Measurements from ENCODE around the gene ZNF132.
"Not testable (repeated sequence)": the region's sequence is repeated elsewhere in the genome, so short reads cannot be mapped to it uniquely, and the experiment has no call there.

ZNF132 gene

DNA sequence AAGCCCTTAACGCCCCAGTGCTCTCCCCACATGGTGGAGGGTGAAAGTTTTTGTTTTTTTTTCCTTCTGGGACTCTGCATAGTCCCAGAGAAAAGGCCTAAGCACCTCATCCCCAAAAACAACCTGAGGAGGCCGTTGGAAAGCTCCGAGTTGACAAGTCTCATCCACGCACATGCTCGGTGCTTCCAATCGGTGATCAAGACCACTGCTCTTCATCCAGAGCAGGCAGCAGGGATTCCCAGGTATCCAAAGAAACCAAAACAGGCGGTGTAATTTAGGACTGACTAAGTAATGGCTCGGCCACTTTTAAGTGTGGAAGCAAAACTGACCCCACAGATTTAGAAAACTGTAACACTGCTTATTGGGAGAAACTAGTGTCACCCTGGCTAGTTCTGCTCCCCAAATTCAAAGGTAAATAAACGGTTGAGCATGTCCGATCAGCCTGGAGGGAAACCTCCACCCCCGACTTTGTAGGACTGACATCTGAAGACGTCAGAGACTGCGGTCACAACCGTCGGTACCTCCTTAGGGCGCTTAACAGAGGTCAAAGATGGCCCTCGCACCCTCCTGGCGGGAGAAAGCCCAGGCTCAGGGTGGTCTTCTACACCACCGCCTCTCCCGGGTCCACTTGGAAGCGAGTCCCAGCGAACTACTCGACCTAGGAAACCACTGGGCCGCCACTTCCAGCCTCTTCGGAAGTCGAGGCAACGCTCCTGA is 35.2 kb upstream of the ZNF132 start:
- Histone ChIP-seq H3K4me3 (ENCODE audit: low read length) (peak overlapping the region; percentile 88), H3K36me3 (ENCODE audit: control insufficient read depth, insufficient read depth, low read length) (peaks cover 15% of the 10 kb centered on the region), H3K9ac (ENCODE audit: low read length) (no peak overlapping the region), H3K4me1 (ENCODE audit: control insufficient read depth, insufficient read depth, low read length) (peaks cover 4% of the 10 kb centered on the region), H3K27ac (ENCODE audit: low read depth, low read length) (peak overlapping the region; percentile 91), H3K27me3 (ENCODE audit: control insufficient read depth, insufficient read depth, low read length) (no peaks in the 10 kb centered on the region)

DNA sequence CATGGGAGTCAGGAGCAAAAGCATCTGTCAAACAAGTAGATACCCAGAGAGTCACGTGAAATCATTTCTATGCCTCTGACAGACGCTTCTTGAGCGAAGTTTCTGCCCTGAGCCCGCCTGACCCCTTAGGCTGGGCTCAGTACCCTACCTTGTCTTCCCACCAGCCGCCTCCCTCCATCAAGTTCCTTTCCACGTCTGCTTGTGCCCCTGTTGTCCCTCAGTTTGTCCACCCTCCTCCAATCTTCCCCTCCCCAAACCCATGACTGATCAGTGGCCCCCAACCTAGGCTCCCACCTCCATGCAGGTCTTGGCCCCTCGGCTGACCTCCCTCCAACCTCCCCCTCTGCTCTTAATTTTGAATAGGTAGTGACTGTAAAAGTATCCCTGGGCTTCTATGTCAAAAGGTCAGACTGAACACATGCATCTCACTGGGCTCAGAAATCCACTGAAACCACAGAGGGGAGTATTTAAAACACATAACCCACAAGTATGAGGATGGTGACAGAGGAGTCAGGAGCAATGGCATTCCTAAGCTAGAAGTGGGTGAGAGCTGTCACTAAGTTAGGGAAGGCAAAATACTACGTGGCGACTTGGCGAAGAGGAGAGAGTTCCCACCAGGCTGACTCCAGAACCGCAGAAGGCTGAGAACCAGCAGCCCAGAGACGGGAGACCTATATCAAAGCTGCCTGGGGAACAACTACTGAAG is 34.5 kb upstream of the ZNF132 start:
- H3K4me1 ChIP-seq (ENCODE audit: control insufficient read depth, insufficient read depth, low read length): peaks cover 4% of the 10 kb centered on the region
- H3K36me3 ChIP-seq (ENCODE audit: control insufficient read depth, insufficient read depth, low read length): peaks cover 15% of the 10 kb centered on the region
- no peak overlapping the region for H3K27ac ChIP-seq (ENCODE audit: low read depth, low read length)
- no peaks in the 10 kb centered on the region for H3K27me3 ChIP-seq (ENCODE audit: control insufficient read depth, insufficient read depth, low read length)
- H3K9ac ChIP-seq (ENCODE audit: low read length): no peak overlapping the region
- no peak overlapping the region for H3K4me3 ChIP-seq (ENCODE audit: low read length)

DNA sequence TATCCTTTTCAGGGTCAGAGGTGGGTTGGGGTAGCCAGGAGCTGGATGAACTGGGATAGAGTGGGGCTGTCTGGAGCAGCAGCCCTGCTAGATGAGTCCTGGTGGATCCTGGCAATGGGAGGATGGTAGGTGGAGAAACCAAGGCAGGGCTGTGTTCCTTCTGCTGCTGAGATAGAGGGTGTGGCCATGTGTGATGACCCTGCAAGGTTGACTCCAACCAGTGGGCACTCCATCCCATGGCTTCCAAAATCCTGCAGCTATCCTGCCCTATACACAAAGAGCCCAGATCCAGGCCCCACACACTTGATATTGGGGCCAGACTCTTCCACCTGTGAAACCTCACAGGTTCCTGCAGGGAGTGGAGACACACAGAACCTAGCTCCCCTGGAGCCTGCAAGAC is 33.8 kb upstream of the ZNF132 start:
- Histone ChIP-seq H3K4me1 (ENCODE audit: control insufficient read depth, insufficient read depth, low read length) (peaks cover 4% of the 10 kb centered on the region), H3K9ac (ENCODE audit: low read length) (no peak overlapping the region), H3K4me3 (ENCODE audit: low read length) (no peak overlapping the region), H3K27ac (ENCODE audit: low read depth, low read length) (no peak overlapping the region), H3K27me3 (ENCODE audit: control insufficient read depth, insufficient read depth, low read length) (no peaks in the 10 kb centered on the region), H3K36me3 (ENCODE audit: control insufficient read depth, insufficient read depth, low read length) (peaks cover 15% of the 10 kb centered on the region)

DNA sequence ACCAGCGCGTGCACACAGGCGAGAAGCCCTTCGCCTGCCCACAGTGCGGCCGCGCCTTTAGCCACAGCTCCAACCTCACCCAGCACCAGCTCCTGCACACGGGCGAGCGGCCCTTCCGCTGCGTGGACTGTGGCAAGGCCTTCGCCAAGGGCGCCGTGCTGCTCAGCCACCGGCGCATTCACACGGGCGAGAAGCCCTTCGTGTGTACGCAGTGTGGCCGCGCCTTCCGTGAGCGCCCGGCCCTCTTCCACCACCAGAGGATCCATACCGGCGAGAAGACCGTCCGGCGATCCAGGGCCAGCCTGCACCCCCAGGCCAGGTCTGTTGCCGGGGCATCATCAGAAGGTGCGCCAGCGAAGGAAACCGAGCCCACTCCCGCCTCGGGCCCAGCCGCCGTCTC is 31.8 kb upstream of the ZNF132 start:
- Histone ChIP-seq H3K9ac (ENCODE audit: low read length) (no peak overlapping the region), H3K27ac (ENCODE audit: low read depth, low read length) (no peak overlapping the region), H3K4me1 (ENCODE audit: control insufficient read depth, insufficient read depth, low read length) (peaks cover 6% of the 10 kb centered on the region), H3K4me3 (ENCODE audit: low read length) (no peak overlapping the region), H3K27me3 (ENCODE audit: control insufficient read depth, insufficient read depth, low read length) (no peaks in the 10 kb centered on the region), H3K36me3 (ENCODE audit: control insufficient read depth, insufficient read depth, low read length) (peaks cover 15% of the 10 kb centered on the region)

DNA sequence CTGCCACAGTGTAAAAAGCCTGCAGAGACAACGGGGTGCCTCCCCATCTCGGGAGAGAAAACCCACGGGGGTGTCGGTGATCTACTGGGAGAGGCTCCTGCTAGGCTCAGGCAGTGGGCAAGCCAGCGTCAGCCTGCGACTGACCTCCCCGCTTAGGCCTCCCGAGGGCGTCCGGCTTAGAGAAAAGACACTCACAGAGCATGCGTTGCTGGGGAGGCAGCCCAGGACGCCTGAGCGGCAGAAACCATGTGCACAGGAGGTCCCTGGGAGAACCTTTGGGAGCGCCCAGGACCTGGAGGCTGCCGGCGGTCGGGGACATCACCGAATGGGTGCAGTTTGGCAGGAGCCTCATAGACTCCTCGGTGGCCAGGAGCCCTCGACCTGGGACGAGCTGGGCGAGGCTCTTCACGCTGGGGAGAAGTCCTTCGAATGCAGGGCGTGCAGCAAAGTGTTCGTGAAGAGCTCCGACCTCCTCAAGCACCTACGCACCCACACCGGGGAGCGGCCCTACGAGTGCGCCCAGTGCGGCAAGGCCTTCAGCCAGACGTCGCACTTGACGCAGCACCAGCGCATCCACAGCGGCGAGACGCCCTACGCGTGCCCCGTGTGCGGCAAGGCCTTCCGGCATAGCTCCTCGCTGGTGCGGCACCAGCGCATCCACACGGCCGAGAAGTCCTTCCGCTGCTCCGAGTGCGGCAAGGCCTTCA is 31.0 kb upstream of the ZNF132 start:
- not testable (repeated sequence) for H3K27me3 ChIP-seq (ENCODE audit: control insufficient read depth, insufficient read depth, low read length); H3K4me1 ChIP-seq (ENCODE audit: control insufficient read depth, insufficient read depth, low read length); H3K9ac ChIP-seq (ENCODE audit: low read length); H3K4me3 ChIP-seq (ENCODE audit: low read length); H3K27ac ChIP-seq (ENCODE audit: low read depth, low read length)
- peaks cover 15% of the 10 kb centered on the region for H3K36me3 ChIP-seq (ENCODE audit: control insufficient read depth, insufficient read depth, low read length)

DNA sequence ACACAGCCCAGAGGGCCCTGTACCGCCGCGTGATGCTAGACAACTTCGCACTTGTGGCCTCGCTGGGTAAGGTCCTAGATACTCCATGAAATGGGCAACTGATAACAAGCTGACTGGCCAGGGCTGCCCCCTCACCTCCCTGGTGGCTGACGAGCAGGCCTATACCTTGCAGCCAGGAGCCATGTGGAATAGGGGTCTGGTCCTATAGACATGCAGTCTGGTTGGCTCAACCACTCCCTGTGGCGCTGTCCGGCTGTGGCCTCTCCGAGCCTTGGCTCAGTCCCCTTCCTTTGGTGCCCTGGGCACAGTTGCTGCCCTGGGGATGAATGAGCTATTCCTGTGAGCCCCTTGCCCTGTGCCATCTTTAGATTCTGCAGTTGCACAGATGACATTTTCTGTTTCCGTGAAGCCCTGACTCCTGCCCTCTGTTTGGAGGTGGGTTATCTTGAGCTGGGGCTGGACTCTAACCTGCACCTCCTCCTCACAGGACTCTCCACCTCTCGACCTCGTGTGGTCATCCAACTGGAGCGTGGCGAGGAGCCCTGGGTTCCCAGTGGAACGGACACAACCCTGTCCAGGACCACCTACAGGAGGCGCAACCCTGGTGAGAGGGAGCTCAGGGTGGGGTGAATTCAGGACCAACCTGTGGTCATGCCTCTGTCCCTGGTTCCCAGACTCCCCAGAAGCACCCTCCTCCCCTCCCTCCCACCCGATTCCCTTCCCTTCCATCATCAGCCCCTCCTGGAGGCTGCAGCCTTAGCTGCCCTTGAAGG is 29.5 kb upstream of the ZNF132 start:
- no peaks in the 10 kb centered on the region for H3K27me3 ChIP-seq (ENCODE audit: control insufficient read depth, insufficient read depth, low read length)
- H3K36me3 ChIP-seq (ENCODE audit: control insufficient read depth, insufficient read depth, low read length): peaks cover 15% of the 10 kb centered on the region
- no peak overlapping the region for H3K27ac ChIP-seq (ENCODE audit: low read depth, low read length)
- H3K4me1 ChIP-seq (ENCODE audit: control insufficient read depth, insufficient read depth, low read length): peaks cover 8% of the 10 kb centered on the region
- H3K4me3 ChIP-seq (ENCODE audit: low read length): no peak overlapping the region
- no peak overlapping the region for H3K9ac ChIP-seq (ENCODE audit: low read length)

DNA sequence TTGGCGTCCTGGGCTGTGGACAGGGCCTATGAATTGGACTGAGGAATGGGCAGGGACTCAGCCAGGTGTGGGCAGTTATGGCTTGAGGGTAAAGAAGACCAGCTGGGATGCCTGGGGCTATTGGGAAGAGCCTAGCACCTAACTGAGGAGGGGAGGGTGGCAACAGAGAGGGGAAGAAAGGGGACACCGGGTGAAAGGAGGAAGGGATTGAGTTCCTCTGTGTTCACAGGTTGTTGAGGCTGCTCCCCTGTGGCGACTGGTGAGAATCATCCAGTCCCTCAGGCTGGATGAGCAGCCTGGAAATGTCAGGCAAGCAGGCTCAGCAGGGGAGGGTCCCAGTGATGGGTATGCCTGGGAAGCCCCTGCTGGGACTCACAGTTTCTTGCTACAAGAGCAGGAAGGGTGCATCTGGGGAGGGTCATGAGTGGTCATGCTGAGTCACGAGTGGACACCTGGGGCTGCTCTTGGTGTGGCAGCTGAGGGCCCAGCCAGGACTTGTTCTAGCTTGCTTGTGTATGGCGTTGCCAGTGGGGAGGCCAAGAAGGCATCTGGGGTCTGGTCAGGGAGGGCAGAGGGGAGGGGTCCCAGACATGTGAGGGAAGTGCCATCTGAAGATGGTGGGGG is 28.4 kb upstream of the ZNF132 start:
- Histone ChIP-seq H3K36me3 (ENCODE audit: control insufficient read depth, insufficient read depth, low read length) (peaks cover 12% of the 10 kb centered on the region), H3K4me1 (ENCODE audit: control insufficient read depth, insufficient read depth, low read length) (peaks cover 8% of the 10 kb centered on the region), H3K4me3 (ENCODE audit: low read length) (peak overlapping the region; percentile 27), H3K27ac (ENCODE audit: low read depth, low read length) (no peak overlapping the region), H3K9ac (ENCODE audit: low read length) (no peak overlapping the region), H3K27me3 (ENCODE audit: control insufficient read depth, insufficient read depth, low read length) (no peaks in the 10 kb centered on the region)

DNA sequence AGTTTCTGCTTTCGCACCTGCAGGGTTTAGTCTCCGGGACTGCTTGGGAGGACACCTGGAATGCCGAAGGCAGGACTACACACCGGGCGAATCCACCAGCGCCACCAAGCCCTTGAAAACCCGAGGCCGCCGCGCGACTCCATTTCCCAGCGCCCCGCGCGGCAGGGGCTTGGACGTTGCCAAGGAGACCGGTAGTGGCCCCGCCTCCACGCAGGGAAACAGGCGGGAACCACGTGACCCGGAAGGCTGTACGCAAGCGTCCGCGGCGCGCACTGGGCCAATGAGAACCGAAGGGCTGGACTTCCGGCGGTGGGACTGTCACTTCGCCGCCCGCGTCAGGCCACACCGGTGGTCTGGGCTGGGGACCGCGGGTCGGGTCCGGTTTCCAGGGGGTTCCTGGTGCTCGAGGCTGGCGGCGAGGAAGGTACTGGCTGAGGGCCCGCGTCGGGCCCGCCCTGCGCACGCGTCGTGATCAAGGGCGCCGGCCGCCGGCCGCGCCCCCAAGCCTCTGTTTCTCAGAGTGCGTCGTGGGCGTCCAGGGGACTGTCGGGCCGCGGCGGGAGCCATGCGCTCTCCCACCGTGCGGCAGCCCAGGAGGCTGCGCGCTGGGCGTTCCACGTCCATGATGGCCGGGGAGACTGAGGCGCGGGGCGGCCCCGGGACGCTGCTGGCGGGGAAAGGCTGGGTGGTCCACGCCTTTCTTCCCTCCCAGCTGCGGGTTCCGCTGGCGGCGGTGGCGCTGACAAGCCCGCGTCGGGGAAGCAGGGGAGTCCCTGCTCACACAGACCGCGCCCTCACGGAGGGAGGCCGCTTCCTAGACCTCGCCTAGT is 27.0 kb upstream of the ZNF132 start, which contains the start of gene ZNF324:
Gene ZNF324, plus strand, starts transcription at position 321 of the 830 bp plus-strand sequence. CDS start 2,106 bp downstream, outside the sequence.
- Histone ChIP-seq H3K27me3 (ENCODE audit: control insufficient read depth, insufficient read depth, low read length) (no peaks in the 10 kb centered on the region), H3K27ac (ENCODE audit: low read depth, low read length) (peak within 1 kb of the TSS; percentile 66), H3K9ac (ENCODE audit: low read length) (peak within 1 kb of the TSS; percentile 38), H3K36me3 (ENCODE audit: control insufficient read depth, insufficient read depth, low read length) (peaks cover 2% of the 10 kb centered on the region), H3K4me1 (ENCODE audit: control insufficient read depth, insufficient read depth, low read length) (peaks cover 8% of the 10 kb centered on the region), H3K4me3 (ENCODE audit: low read length) (peak within 1 kb of the TSS; percentile 89)

DNA sequence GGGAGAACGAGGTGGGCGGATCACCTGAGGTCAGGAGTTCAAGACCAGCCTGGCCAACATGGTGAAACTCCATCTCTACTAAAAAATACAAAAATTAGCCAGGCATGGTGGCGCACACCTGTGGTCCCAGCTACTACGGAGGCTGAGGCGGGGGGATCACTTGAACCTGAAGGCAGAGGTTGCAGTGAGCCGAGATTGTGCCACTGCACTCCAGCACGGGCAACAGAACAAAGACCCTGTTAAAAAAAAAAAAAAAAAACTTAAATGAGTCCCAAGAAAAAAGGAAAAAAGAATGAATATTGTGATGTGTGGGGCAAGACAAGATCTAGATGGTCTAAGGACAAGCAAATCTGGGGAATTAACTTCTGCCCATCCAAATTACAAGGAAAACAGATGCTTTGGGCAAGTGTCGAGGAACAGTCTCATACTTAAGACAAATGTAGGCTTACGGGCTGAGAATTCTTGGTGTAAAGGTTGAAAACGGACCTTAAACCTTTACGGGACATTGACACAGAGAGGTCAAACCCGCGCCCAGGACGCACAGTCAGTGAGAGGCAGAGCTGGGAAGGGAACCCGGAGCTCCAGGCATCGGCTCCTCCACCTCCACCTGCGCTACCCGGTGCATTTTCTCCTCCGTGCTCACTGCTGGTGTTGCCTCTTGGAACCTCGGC is 26.3 kb upstream of the ZNF132 start:
- Histone ChIP-seq H3K9ac (ENCODE audit: low read length) (no peak overlapping the region), H3K27ac (ENCODE audit: low read depth, low read length) (no peak overlapping the region), H3K4me3 (ENCODE audit: low read length) (peak overlapping the region; percentile 83), H3K36me3 (ENCODE audit: control insufficient read depth, insufficient read depth, low read length) (peaks cover 2% of the 10 kb centered on the region), H3K4me1 (ENCODE audit: control insufficient read depth, insufficient read depth, low read length) (peaks cover 8% of the 10 kb centered on the region), H3K27me3 (ENCODE audit: control insufficient read depth, insufficient read depth, low read length) (no peaks in the 10 kb centered on the region)

DNA sequence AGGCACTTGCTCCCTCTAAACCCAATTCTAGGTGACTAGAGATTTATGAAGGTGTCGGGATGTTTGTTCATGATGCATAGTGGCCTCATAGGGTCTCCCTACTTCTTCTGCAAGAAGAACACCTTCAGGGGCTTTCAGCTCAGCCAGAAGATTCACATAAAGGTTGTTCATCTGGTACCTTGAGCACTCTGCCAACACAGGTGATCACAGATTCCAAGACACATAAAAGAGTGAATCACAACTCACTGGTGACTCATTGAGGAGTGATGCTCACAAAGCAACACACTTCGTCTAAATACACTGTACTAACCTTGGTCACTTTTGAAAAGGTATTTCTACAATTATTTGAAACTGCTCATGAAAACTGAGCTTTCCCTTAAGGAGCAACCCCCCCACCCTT is 20.1 kb upstream of the ZNF132 start:
- no peak overlapping the region for H3K9ac ChIP-seq (ENCODE audit: low read length)
- H3K27me3 ChIP-seq (ENCODE audit: control insufficient read depth, insufficient read depth, low read length): no peaks in the 10 kb centered on the region
- H3K4me3 ChIP-seq (ENCODE audit: low read length): no peak overlapping the region
- H3K4me1 ChIP-seq (ENCODE audit: control insufficient read depth, insufficient read depth, low read length): no peaks in the 10 kb centered on the region
- H3K36me3 ChIP-seq (ENCODE audit: control insufficient read depth, insufficient read depth, low read length): peaks cover 4% of the 10 kb centered on the region
- no peak overlapping the region for H3K27ac ChIP-seq (ENCODE audit: low read depth, low read length)

DNA sequence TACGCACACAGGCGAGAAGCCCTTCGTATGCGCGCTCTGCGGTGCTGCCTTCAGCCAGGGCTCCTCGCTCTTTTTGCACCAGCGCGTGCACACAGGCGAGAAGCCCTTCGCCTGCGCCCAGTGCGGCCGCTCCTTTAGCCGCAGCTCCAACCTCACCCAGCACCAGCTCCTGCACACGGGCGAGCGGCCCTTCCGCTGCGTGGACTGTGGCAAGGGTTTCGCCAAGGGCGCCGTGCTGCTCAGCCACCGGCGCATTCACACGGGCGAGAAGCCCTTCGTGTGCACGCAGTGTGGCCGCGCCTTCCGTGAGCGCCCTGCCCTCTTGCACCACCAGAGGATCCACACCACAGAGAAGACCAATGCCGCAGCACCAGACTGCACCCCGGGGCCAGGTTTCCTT is 16.2 kb upstream of the ZNF132 start:
- peaks cover 11% of the 10 kb centered on the region for H3K36me3 ChIP-seq (ENCODE audit: control insufficient read depth, insufficient read depth, low read length)
- no peak overlapping the region for H3K9ac ChIP-seq (ENCODE audit: low read length)
- peaks cover 3% of the 10 kb centered on the region for H3K4me1 ChIP-seq (ENCODE audit: control insufficient read depth, insufficient read depth, low read length)
- no peak overlapping the region for H3K27ac ChIP-seq (ENCODE audit: low read depth, low read length)
- no peak overlapping the region for H3K4me3 ChIP-seq (ENCODE audit: low read length)
- H3K27me3 ChIP-seq (ENCODE audit: control insufficient read depth, insufficient read depth, low read length): no peaks in the 10 kb centered on the region
